DMS79 (cell line): ENCODE data around the gene ABHD4.
"Not testable (repeated sequence)": the region's sequence is repeated elsewhere in the genome, so short reads cannot be mapped to it uniquely, and the experiment has no call there.

Source experiments
- DNase-seq: peaks from one replicate; lab custom pipeline; 2025; lab: John Stamatoyannopoulos, UW

ABHD4 gene

DNA sequence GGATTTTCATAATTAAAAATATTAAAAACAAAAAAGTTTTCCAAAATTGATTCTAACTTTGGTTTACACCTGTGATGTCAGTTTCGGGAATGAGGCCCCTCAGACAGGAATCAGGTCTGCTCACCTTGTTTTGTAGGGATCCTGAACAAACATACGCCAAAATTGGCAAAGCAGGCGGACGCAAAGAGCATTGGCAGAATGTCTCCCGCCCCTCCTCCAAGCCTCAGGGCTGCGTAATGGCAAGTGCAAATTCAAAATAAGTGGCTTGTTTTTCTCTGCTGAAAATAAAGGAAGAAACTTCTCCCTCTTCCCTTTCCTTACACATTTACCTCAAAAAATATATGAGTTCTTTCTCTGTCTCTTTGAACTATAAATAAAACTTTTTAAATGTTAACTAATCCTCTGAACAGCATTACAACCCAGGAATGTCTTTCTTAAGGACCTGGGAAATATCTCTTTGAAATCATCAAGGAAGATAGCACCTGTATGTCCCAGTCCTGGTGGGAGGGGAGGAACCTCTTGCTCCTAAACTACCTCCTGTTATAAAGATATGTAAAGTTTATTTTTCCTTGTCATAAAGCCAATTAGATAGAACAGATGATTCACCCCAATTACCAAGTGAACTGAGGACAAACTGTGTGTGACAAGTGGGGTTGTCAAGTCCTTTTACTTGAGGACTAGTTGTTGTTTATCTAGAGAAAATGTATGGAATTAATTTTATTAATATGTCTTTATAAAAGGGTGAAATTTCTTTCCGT lies 29.6 kb downstream of the ABHD4 start:
- no peak for DNase-seq

DNA sequence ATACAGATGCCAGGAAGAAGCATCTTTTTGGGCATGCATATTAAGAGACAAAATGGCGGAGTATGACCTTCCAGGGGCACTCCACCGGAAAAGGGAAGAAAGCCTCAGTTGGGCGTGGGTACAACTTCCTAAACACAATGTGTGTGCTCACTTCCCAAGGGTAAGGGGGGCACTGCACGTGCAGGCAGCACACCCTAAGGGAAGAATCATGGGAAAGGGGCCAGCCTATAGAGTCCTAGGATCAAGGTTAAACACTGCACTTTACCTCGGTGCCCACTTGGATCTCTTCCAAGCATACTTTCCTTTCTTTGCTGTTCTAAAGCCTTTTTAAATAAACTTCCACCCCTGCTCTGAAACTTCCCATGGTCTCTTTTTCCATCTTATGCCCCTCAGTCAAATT lies 31.3 kb downstream of the ABHD4 start:
- DNase-seq: no peak

DNA sequence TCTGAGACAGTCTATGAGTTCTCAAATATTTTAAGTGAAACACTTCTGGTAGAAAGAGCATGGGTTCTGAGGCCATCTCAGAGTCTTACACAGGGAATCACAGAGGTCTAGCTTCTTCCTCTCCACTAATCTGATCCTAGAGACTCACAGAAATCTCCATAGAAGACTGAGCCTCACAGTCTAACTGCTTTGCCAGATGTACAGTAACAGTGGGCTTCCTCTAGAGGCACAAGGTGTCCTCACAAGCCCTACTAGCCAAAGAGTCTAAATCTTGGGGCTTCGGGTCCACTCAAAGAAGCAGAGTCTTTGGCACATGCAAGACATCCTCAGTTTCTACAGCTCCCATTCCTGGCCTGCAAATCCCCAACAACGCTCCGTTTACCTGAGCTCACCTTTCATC lies 32.0 kb downstream of the ABHD4 start:
- no peak for DNase-seq

DNA sequence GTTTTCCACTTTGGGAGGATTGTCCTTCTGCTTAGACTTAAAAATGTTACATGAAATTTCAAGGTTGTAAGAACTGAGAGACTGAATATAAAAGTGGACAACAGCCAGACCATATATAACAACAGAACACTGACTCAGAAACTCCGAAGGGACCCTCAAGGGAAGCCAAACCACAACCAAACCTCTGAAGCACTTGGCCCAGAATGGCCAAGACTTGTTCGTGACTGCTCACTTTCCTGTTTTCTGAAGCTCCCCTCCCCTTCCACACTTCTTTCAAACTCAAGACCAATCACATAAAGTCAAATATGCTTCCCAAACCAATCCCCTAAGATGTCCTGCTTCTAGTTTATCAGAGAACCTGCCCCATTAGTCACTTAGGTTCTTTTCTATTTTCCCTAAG lies 32.4 kb downstream of the ABHD4 start:
- no peak for DNase-seq

DNA sequence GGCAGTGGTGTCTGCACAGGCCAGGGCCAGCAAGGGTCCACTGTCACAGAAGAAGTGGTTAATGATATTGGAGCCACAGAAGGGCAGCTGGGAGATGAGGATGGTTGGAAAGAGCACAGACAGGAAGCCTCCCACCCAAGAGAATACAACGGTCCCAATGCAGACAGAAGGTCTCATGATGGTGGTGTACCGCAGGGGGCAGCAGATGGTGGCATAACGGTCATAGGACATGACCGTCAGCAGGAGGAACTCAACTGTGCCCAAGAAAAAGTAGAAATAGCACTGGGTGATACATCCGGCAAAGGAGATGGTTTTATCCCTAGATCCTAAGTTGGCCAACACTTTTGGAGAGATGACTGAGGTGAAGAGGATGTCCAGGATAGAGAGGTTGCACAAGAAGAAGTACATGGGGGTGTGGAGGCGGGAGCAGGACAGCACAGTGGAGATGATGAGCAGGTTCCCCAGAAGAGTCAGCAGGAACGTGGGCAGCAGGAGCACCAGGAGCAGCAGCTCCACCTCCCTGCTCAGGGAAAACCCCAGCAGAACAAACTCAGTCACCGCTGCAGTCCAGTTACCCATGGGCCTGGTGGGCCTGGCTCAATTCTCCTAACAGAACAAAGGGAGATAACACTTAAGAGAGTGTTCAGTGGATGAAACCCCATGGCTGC lies 36.3 kb downstream of the ABHD4 start:
- no peak for DNase-seq

DNA sequence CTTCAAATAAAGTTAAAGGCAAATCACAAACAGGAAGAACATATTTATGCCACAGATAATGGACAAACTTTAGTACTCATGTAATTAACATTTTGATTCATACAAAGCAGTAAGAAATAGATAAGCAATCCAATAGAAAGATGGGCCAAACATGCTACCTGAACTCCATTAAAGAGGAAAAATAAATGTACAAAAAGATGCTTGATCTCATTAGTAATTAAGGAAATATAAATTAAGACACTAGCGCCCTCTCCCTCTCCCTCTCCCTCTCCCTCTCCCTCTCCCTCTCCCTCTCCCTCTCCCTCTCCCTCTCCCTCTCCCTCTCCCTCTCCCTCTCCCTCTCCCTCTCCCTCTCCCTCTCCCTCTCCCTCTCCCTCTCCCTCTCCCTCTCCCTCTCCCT lies 37.9 kb downstream of the ABHD4 start:
- not testable (repeated sequence) for DNase-seq

DNA sequence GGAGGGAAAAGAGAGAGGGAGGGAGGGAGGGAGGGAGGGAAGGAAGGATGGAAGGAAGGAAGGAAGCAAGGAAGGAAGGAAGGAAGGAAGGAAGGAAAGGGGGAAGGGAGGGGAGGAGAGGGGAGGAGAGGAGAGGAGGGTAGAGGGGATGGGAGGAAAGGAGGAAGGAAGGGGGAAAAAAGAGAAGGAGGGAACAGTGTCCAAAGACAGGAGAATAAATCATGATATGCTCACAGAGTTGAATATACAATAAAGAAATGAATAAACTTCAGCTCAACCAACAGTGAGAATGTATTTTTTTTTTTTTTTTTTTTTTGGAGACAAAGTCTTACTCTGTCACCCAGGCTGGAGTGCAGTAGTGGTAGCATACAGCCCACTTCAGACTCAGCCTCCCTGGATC lies 42.1 kb downstream of the ABHD4 start:
- DNase-seq: no peak

DNA sequence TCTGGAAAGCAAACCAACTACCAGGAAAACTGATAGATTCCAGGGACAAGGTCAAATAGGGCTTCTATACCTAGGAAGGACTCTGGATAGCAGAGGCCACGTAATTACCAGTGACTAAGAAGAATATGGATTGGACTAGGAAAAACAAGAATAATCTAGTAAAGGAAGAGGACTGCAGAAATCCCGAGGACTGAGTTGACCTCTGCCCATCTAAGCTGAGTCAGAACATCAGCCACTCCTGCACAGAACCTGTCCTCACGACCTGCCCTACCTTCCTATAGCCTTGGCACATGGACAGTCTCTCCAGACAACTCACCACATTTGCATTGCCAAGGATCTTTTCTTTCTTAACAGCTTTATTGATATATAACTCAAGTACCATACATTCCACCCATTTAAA lies 43.7 kb downstream of the ABHD4 start:
- no peak for DNase-seq

DNA sequence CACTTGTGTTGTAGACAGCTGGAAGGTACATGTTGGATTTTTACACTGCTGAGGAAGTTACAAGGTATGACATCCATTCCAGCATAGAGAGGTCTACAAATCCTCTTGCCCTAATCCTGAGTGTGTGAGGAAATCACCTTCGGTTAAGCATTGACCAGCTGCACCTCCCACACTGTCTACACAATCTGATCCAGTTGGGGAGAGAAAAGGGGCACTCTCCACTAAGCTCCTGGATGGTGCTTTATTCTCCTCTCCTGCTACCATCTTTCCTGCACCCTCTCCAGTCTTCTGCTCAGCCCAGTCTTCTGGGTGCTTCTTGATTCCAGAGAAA lies 46.2 kb downstream of the ABHD4 start, which contains the start of gene OR6J1:
Gene OR6J1 (minus strand): TSS at position 48 of the 331 bp plus-strand sequence. CDS start 9,541 bp downstream, outside the sequence.
- DNase-seq: no peak

DNA sequence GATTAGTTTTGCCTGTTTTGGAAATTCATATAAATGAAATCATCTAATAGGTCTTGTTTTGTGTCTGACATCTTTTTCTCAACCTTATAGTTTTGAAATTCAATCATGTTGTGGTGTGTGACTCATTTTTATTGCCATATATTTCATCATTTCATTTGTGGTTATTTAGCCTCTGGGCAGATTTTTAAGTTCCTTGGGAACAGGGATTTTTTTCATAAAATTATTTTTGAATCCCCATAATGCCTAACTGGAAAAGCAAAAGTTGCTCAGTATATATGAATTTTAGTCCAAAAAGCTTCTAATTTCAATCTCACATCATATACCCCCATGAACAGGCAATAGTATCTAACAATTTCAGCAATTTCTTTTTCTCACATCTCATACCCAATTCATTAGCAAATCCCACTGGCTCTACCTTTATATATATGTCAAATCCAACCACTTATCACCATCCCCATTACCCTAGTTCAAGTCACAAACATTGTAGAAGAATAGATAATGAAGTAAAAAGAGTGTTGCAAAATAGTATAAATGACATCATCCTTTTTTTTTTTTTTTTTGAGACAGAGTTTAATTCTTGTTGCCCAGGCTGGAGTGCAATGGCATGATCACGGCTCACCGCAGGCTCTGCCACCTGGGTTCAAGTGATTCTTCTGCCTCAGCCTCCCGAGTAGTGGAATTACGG lies 48.6 kb downstream of the ABHD4 start:
- no peak for DNase-seq

DNA sequence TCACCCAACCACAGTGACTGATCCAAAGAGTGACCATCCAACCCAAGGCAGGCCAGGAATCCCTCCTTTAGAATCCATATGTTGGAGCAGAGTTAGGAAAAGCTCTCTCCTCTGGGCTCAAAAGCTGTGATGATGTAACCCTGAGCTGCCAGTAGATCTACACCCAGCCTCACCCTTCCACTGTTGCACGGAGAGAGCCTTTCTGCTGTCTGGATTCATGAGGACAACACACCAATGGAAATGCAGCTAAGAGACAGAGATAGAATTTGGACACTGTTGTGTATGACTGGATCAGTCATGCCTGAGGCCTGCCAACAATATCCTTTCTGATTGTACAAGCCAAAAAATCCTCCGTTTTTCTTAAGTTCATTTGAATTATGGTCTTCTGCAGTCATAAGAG lies 50.4 kb downstream of the ABHD4 start:
- DNase-seq: no peak

DNA sequence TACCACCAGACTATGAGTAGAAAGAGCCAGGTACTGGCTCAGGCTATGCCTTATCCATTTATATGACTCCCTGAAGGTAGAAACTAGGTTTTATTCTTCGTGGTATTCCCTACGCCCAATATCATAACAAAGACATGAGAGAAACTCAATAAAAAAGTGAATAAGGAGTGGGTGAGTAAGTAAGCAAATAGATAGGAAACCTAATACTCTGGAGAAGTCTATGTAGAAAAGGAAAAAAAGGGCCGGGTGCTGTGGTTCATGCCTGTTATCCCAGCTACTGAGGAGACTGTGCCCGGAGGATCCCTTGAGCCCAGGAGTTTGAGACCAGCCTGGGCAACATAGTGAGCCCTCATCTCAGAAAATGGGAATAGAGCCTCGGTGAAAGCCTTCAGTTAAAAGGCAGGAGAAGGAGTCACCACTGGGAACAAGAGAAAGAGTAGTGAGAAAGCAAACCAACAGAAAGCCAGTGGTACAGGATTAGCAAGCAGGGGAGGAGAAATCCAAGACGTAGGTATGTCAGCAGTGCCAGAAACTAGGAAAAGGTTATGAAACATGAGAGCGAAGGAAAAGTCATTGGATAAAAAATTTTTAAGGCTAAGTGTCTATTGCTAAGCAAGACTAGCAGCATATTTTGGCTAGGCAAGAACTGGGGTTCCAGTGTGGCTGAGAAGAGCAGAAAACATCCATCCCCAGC lies 52.1 kb downstream of the ABHD4 start:
- no peak for DNase-seq

DNA sequence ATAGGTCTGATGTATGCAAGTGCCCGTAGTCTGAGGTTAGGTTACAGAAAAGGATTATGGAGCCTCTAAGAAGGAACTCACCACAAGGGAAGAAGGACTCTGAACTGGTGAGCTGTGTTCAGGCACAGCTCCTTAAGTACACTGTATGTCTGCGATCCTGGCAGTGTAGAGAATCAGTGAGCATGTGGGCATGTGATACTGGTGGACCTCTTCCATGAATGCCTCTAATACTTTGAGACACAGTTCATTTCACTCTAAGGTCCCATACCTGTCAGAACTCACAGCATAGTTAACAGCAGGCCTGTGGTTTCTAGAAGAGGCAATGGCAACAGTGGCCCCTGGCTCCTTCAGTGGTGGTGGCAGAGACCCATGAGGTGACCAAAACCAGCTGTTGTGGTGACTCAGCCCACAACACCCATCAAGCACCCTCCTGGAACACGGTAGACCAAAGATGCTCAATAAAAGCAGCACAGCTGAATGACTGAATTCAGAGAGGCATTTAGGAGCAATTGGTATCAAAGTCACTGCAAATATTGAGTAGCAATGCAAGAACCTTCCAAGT lies 52.9 kb downstream of the ABHD4 start:
- DNase-seq: no peak

DNA sequence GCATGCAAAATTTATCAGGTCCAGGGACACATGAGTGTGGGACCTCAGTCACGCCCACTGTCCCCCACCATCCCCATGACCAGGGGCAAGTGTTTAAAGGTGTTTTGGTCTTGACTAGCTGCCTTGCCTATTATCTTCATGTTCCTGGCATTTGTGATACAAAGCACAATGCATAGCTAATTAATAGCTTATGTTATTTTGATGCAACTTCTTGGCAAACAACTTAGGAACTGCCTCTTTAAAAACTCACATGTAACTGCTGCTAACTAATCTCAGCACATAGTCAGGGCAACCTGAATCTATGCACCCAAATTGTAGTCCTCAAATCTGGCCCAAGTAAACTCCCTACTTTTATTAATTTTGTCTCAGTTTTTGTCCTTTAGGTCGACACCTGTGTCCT lies 53.5 kb downstream of the ABHD4 start:
- no peak for DNase-seq

DNA sequence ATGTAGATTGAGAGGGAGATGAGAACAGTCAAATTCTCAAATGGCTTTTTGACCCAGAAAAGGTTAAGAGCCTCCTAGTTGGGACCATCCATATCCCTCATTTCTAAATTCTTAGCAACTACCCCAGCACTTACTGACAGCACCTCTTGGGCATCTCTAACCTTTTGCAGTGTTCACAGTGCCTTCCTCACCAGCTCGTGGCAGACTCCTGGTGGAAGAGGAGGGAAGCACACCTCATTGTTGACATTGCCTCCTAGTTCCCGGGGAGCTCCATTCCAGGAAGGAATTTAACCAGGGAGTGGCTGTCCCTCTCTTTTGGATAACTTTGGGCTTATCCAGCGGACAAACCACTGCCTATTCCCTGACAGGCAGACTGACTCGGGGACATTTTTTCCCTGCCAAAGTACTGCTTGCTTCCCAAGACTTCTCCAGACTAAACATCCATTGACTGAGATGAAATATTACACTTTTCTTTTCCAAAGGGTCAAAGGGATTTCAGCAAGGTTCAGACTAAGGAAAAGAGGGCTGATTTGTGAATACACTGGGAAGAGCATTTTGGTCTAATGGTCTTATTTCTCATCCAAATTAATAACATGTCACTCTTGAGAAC lies 55.0 kb downstream of the ABHD4 start:
- DNase-seq: no peak

DNA sequence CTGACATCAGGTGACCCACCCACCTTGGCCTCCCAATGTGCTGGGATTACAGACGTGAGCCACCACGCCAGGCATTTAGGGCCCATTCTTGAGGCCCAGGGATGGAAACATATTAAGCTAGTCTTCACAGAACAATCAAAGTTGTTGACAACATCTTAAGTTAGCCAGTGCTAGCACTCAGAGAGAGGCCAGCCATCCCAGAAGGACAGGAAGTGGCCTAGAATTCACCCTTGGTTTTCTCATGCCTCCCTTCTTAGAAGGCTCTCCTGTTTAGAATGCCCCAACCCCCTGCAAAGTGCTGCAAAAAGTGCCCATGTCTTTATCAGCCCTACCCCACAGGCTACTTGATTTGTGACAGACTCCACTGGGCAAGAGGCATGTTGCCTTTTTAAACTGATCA lies 58.1 kb downstream of the ABHD4 start:
- no peak for DNase-seq

DNA sequence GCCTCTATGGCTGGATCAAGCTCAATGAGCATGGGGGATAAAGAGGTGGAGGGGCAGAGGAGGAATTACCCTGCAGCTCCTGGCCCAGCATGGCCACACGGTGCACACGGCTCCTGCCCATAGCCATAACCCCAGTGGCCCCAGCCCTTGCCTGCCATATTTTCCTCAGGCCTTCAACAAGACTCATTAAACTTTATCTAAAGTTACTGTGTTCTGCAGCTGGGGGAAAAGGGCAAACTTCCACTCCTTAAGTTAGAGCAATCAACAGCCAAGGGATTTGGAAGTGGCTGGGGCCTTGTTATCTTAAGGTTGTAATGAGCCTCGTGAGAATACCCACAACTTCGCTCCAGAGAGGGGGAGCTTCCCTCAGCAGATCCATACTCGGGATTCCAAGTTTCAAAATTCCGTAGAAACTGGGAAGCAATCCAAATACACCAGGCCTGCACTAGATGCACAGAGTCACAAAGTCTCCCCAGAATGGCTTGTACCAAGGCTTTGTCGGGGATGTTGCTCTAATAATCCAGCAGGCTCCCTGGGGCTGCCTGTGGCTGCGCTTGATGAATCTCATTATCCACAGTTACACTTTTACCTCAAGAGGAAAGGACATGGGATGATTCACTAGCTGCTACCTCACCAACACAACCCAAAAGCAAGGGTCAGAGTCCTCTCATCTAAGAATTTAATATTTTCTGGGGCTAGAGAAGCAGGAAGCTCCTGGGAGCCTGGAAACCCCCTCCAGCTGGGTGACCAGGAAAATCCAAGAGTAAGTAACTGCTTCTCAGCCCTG lies 59.0 kb downstream of the ABHD4 start:
- DNase-seq: no peak

DNA sequence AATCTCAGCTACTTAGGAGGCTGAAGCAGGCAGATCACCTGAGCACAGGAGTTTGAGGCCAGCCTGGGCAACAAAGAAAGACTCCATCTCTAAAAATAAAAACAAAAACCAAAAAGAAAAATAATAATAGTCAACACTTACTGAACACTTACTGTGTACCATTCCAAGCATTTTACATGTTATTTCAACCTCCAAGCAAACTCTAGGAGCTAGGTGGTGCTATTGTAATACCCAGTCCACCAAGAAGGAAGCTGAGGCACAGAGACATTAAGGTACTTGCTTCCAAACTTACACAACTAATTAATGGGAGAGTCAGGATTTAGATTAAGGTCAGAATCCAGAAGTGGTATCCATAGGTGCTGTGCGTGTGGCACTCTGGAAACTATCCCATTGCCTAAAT lies 59.8 kb downstream of the ABHD4 start:
- no peak for DNase-seq

DNA sequence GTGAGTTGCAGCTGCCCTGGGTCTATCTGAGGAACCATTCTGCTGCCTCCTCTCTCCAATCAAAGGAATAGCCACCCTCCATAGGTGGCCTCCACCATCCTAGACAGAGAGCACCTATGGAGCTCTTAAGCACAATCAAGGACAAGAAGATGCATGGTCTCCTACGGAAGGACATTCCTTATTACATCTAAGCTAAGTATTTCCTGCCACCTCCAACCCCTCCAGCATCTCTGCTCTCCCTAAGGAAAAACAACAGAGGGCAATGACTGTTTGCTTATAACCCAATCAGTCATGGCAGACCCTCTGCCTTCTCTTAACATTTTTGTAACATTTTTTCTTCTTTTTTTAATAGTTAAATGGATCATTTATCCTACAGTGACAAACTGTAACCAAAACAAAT lies 60.8 kb downstream of the ABHD4 start:
- no peak for DNase-seq

DNA sequence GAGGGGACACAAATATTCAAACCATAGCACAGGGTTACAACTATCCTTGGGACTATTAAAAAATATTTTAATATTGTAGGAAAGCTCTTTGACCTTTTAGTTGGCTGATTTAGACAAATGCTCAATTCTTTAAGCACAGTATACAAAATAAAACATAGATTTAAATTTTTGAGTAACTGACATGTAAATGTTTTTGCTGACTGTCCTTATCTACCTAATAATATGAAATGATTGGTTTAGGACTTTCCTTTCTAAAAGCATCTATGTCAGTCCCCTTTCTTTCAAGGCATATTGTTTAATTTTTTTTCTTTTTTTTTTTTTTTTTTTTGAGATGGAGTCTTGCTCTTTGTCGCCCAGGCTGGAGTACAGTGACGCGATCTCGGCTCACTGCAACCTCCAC lies 62.6 kb downstream of the ABHD4 start:
- DNase-seq: no peak
